ENCODE measurements around the gene TAX1BP1. TPM values are rescaled to one million over a fixed set of nuclear protein-coding genes. Genes with fewer than 3 reads are reported as not detected.

TAX1BP1 gene
- total RNA-seq, 1 donor from 2014 or later: 184 TPM

GRCh38 chr7:27727058-27727457 is 12.9 kb upstream of the TAX1BP1 start:
- DNase-seq: no peak
- H3K4me3 ChIP-seq: no peak overlapping the region
- intact Hi-C loops (cut with micrococcal nuclease): no loop called here
- no peaks in the 10 kb centered on the region for H3K36me3 ChIP-seq
- no peaks in the 10 kb centered on the region for H3K27me3 ChIP-seq (ENCODE audit: low read depth)
- TF ChIP-seq CTCF (IDR thresholded peaks at IDR 0.05; ENCODE audit: borderline replicate concordance): no peak
- H3K27ac ChIP-seq (replicated peaks): no peak overlapping the region
- no peaks in the 10 kb centered on the region for H3K9me3 ChIP-seq (replicated peaks)
- H3K4me1 ChIP-seq: no peaks in the 10 kb centered on the region

GRCh38 chr7:27730112-27730511 is 9.8 kb upstream of the TAX1BP1 start:
- Histone ChIP-seq H3K27me3 (ENCODE audit: low read depth) (no peaks in the 10 kb centered on the region), H3K36me3 (no peaks in the 10 kb centered on the region), H3K4me1 (no peaks in the 10 kb centered on the region), H3K9me3 (replicated peaks) (no peaks in the 10 kb centered on the region), H3K4me3 (no peak overlapping the region), H3K27ac (replicated peaks) (no peak overlapping the region)
- DNase-seq: no peak
- no peak for TF ChIP-seq CTCF (IDR thresholded peaks at IDR 0.05; ENCODE audit: borderline replicate concordance)
- intact Hi-C loops (cut with micrococcal nuclease): no loop called here

- Histone ChIP-seq H3K4me1 (peaks cover 12% of the 10 kb centered on the region), H3K27ac (replicated peaks) (no peak overlapping the region), H3K36me3 (no peaks in the 10 kb centered on the region), H3K27me3 (ENCODE audit: low read depth) (no peaks in the 10 kb centered on the region), H3K9me3 (replicated peaks) (no peaks in the 10 kb centered on the region), H3K4me3 (no peak overlapping the region)
- no peak for DNase-seq
- TF ChIP-seq CTCF (IDR thresholded peaks at IDR 0.05; ENCODE audit: borderline replicate concordance): no peak
- intact Hi-C loops (cut with micrococcal nuclease): no loop called here
Measured at GRCh38 chr7:27734583-27734982, 5.4 kb upstream of the TAX1BP1 start.

- Histone ChIP-seq H3K27me3 (ENCODE audit: low read depth) (no peaks in the 10 kb centered on the region), H3K27ac (replicated peaks) (no peak overlapping the region), H3K36me3 (no peaks in the 10 kb centered on the region), H3K4me3 (no peak overlapping the region), H3K9me3 (replicated peaks) (no peaks in the 10 kb centered on the region), H3K4me1 (peaks cover 16% of the 10 kb centered on the region)
- DNase-seq: no peak
- no peak for TF ChIP-seq CTCF (IDR thresholded peaks at IDR 0.05; ENCODE audit: borderline replicate concordance)
- intact Hi-C loops (cut with micrococcal nuclease): no loop called here
Measured at GRCh38 chr7:27735165-27735564, 4.8 kb upstream of the TAX1BP1 start.

GRCh38 chr7:27735831-27736230 is 4.1 kb upstream of the TAX1BP1 start:
- peaks cover 23% of the 10 kb centered on the region for H3K4me1 ChIP-seq
- no peaks in the 10 kb centered on the region for H3K9me3 ChIP-seq (replicated peaks)
- no peak for DNase-seq
- H3K4me3 ChIP-seq: no peak overlapping the region
- intact Hi-C loops (cut with micrococcal nuclease): no loop called here
- H3K36me3 ChIP-seq: no peaks in the 10 kb centered on the region
- no peak overlapping the region for H3K27ac ChIP-seq (replicated peaks)
- TF ChIP-seq CTCF (IDR thresholded peaks at IDR 0.05; ENCODE audit: borderline replicate concordance): no peak
- H3K27me3 ChIP-seq (ENCODE audit: low read depth): no peaks in the 10 kb centered on the region

- Histone ChIP-seq H3K9me3 (replicated peaks) (no peaks in the 10 kb centered on the region), H3K27ac (replicated peaks) (no peak overlapping the region), H3K27me3 (ENCODE audit: low read depth) (no peaks in the 10 kb centered on the region), H3K4me3 (no peak overlapping the region), H3K4me1 (peaks cover 36% of the 10 kb centered on the region), H3K36me3 (no peaks in the 10 kb centered on the region)
- TF ChIP-seq CTCF (IDR thresholded peaks at IDR 0.05; ENCODE audit: borderline replicate concordance): no peak
- intact Hi-C loops (cut with micrococcal nuclease): no loop called here
- no peak for DNase-seq
Measured at GRCh38 chr7:27737178-27737577, 2.8 kb upstream of the TAX1BP1 start.
